GM23338 (cell line): ENCODE measurements around the gene PIMREG. TPM values are rescaled to one million over a fixed set of nuclear protein-coding genes. Genes with fewer than 3 reads are reported as not detected.

Experiments used
- CREB1 ChIP-seq: fragments of 250-450 bp; sonication (Bioruptor Pico); IDR thresholded peaks from 2 replicates; pipeline ENCODE4 v1.5.0; 2020; ENCODE audit warnings: low read depth, mild to moderate bottlenecking, moderate library complexity
- CTCF ChIP-seq, 2 experiments: fragments of 200-600 bp in 1 of 2; sonication (generic) in 1 of 2; conservative IDR thresholded peaks; 2 replicates each; pipeline versions ENCODE4 v1.5.1 to v1.6.1; 2016 to 2017; ENCODE audit warnings: antibody characterized with exemption in 2 of 2, low read depth in 2 of 2, mild to moderate bottlenecking in 2 of 2, moderate library complexity in 1 of 2
- ETS1 ChIP-seq: IDR thresholded peaks from 2 replicates; pipeline ENCODE4 v1.6.1; 2016; ENCODE audit warnings: antibody characterized with exemption
- JUNB ChIP-seq: IDR thresholded peaks from one replicate; pipeline ENCODE4 v1.6.1; 2016; ENCODE audit warnings: antibody characterized with exemption; ENCODE audit not compliant: unreplicated experiment
- NANOG ChIP-seq: IDR thresholded peaks from 2 replicates; pipeline ENCODE4 v1.6.1; 2016; ENCODE audit warnings: antibody characterized with exemption, borderline replicate concordance
- POLR2AphosphoS5 ChIP-seq: IDR thresholded peaks from 2 replicates; pipeline ENCODE4 v1.6.1; 2016; ENCODE audit warnings: antibody characterized with exemption, low read depth
- STAT1 ChIP-seq: IDR thresholded peaks from one replicate; pipeline ENCODE4 v1.6.1; 2016; ENCODE audit warnings: antibody characterized with exemption; ENCODE audit not compliant: unreplicated experiment
- ZNF114 ChIP-seq: fragments of 250-450 bp; sonication (Bioruptor Pico); IDR thresholded peaks from 2 replicates; pipeline ENCODE4 v1.5.0; 2020; ENCODE audit warnings: mild to moderate bottlenecking, moderate library complexity
- ZNF331 ChIP-seq: fragments of 250-450 bp; sonication (Bioruptor Pico); IDR thresholded peaks from 2 replicates; pipeline ENCODE4 v1.5.0; 2020; ENCODE audit warnings: low read depth, mild to moderate bottlenecking, moderate library complexity
- ZNF462 ChIP-seq: fragments of 250-450 bp; sonication (Bioruptor Pico); IDR thresholded peaks from 2 replicates; pipeline ENCODE4 v1.5.0; 2020; ENCODE audit warnings: mild to moderate bottlenecking, moderate library complexity
- polyA plus RNA-seq: library from polyadenylated mRNA; unstranded; fragments of >200 nt; fragmentation: Nextera tagmentation; extraction: Ambion mirVana; gene quantifications from 2 replicates; pipeline ENCODE4 v1.2.1, GENCODE V29; 2016
- total RNA-seq: library from RNA; depleted of rRNA; stranded (reverse); fragments of >200 nt; shearing (Covaris generic); gene quantifications from 2 replicates; pipeline ENCODE4 v1.2.3, GENCODE V29; 2014

PIMREG gene
- total and polyA plus RNA-seq, 2 experiments from 2014 or later, result 87.8 to 144 TPM

- TF ChIP-seq ZNF462 (CRISPR knock-in tag) (no peak), POLR2AphosphoS5 (no peak), NANOG (no peak), CTCF (conservative IDR thresholded peaks at IDR 0.05; ENCODE audit: low read depth in 2 of 2) (no peak), CREB1 (no peak), ZNF331 (no peak), STAT1 (no peak), ETS1 (no peak), ZNF114 (CRISPR knock-in tag) (no peak), JUNB (no peak)
Measured at GRCh38 chr17:6457688-6458459, 13.6 kb downstream of the PIMREG start (continued).
